ENCODE results near the gene GSG1L.

The GSG1L gene

DNA sequence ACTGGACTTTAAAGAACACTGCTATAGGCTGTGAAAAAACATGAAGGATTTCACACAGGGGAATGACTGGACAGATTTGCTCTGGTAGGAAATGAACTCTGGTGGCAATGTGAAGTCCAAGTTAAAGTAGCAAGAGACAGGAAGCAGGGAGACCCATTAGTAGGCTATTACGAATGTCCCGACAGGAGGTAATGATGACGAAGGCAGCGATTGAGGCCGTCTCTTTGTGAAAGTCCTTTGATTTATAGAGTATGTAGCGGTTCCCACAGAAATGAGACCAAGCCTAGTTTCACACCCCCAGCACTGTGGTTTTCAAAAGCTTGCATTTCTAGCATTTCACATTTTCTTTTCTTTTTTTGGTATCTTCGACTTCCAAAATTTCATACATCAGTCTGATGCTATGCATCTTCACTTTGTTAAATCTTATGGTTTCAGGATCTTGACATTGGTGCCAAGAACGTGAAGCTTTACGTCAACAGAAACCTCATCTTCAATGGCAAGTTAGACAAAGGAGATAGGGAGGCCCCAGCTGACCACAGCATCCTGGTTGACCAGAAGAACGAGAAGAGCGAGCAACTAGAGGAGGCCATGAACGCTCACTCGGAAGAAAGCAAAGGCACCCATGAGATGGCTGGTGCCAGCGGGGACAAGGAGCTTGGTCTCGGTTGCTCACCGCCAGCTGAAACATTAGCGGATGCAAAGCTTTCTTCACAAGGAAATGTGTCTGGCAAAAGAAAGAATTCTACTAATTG is 323.7 kb downstream of the GSG1L start:
- H3K27ac ChIP-seq (replicated peaks): no peak overlapping the region
- no peaks in the 10 kb centered on the region for H3K27me3 ChIP-seq (ENCODE audit: insufficient read depth, poor library complexity, severe bottlenecking)
- no peak overlapping the region for H3K4me3 ChIP-seq (replicated peaks; ENCODE audit: insufficient read depth, low read length)
- DNase-seq (ENCODE audit: low read depth in 1 of 2, low spot score in 1 of 2): no peak
- TF ChIP-seq SPI1 (IDR thresholded peaks at IDR 0.05; ENCODE audit: borderline replicate concordance, low read depth) (no peak), POLR2AphosphoS5 (IDR thresholded peaks at IDR 0.05; ENCODE audit: low read depth) (no peak), GABPA (IDR thresholded peaks at IDR 0.05; ENCODE audit: low read depth) (no peak)
- TF ChIP-seq, protein P1, sequence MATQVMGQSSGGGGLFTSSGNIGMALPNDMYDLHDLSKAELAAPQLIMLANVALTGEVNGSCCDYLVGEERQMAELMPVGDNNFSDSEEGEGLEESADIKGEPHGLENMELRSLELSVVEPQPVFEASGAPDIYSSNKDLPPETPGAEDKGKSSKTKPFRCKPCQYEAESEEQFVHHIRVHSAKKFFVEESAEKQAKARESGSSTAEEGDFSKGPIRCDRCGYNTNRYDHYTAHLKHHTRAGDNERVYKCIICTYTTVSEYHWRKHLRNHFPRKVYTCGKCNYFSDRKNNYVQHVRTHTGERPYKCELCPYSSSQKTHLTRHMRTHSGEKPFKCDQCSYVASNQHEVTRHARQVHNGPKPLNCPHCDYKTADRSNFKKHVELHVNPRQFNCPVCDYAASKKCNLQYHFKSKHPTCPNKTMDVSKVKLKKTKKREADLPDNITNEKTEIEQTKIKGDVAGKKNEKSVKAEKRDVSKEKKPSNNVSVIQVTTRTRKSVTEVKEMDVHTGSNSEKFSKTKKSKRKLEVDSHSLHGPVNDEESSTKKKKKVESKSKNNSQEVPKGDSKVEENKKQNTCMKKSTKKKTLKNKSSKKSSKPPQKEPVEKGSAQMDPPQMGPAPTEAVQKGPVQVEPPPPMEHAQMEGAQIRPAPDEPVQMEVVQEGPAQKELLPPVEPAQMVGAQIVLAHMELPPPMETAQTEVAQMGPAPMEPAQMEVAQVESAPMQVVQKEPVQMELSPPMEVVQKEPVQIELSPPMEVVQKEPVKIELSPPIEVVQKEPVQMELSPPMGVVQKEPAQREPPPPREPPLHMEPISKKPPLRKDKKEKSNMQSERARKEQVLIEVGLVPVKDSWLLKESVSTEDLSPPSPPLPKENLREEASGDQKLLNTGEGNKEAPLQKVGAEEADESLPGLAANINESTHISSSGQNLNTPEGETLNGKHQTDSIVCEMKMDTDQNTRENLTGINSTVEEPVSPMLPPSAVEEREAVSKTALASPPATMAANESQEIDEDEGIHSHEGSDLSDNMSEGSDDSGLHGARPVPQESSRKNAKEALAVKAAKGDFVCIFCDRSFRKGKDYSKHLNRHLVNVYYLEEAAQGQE (IDR thresholded peaks at IDR 0.05; ENCODE audit: insufficient replicate concordance, low read depth): no peak
- TF ChIP-seq, protein P2, sequence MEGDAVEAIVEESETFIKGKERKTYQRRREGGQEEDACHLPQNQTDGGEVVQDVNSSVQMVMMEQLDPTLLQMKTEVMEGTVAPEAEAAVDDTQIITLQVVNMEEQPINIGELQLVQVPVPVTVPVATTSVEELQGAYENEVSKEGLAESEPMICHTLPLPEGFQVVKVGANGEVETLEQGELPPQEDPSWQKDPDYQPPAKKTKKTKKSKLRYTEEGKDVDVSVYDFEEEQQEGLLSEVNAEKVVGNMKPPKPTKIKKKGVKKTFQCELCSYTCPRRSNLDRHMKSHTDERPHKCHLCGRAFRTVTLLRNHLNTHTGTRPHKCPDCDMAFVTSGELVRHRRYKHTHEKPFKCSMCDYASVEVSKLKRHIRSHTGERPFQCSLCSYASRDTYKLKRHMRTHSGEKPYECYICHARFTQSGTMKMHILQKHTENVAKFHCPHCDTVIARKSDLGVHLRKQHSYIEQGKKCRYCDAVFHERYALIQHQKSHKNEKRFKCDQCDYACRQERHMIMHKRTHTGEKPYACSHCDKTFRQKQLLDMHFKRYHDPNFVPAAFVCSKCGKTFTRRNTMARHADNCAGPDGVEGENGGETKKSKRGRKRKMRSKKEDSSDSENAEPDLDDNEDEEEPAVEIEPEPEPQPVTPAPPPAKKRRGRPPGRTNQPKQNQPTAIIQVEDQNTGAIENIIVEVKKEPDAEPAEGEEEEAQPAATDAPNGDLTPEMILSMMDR (IDR thresholded peaks at IDR 0.05; ENCODE audit: insufficient read depth, low read length): no peak

DNA sequence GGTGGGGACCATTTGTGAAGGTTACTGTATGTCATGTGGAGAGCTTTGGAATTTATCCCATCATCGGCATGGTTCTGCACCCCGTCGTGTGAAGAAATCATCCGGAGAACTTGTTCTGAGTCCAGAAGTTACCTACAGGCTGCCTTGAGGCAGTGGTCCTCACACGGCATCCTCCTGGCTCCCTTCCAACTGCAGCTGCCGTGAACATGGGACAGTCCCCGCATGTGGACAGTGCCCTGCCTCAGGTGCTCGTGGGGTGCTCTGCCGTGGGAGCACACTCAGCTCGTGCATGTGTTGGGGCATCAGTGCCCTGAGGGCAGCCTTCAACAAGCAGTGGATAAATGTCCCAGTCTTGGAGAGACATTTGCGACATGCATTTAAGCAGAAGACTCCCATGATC is 324.9 kb downstream of the GSG1L start:
- no peaks in the 10 kb centered on the region for H3K27me3 ChIP-seq (ENCODE audit: insufficient read depth, poor library complexity, severe bottlenecking)
- no peak for DNase-seq (ENCODE audit: low read depth in 1 of 2, low spot score in 1 of 2)
- no peak overlapping the region for H3K4me3 ChIP-seq (replicated peaks; ENCODE audit: insufficient read depth, low read length)
- TF ChIP-seq, protein P1 (IDR thresholded peaks at IDR 0.05; ENCODE audit: insufficient replicate concordance, low read depth): no peak
- no peak for TF ChIP-seq SPI1 (IDR thresholded peaks at IDR 0.05; ENCODE audit: borderline replicate concordance, low read depth)
- H3K27ac ChIP-seq (replicated peaks): no peak overlapping the region

Measured in HL-60 (cell line).